ENCODE data around the gene SAMD9L. TPM values are rescaled to one million over a fixed set of nuclear protein-coding genes. Genes with fewer than 3 reads are reported as not detected.

The SAMD9L gene
- total RNA-seq, 1 donor from 2014 or later, result 0.69 TPM

GRCh38 chr7:93178213-93178612, 30.0 kb upstream of the SAMD9L start:
- peak; percentile 45 for TF ChIP-seq CTCF (conservative IDR thresholded peaks at IDR 0.05; ENCODE audit: low read depth, low read length)
- no peak for DNase-seq (ENCODE audit: low read depth)
- no peak overlapping the region for H3K4me3 ChIP-seq (ENCODE audit: low read depth, low read length)

GRCh38 chr7:93176992-93177580, 28.9 kb upstream of the SAMD9L start:
- no peak for TF ChIP-seq CTCF (conservative IDR thresholded peaks at IDR 0.05; ENCODE audit: low read depth, low read length)

GRCh38 chr7:93175219-93175618, 27.0 kb upstream of the SAMD9L start:
- DNase-seq (ENCODE audit: low read depth), result no peak
- no peak overlapping the region for H3K4me3 ChIP-seq (ENCODE audit: low read depth, low read length)
- TF ChIP-seq CTCF (conservative IDR thresholded peaks at IDR 0.05; ENCODE audit: low read depth, low read length), result peak; percentile 13

More at GRCh38 chr7:93176992-93177580, 28.9 kb upstream of the SAMD9L start:
- no peak overlapping the region for H3K4me3 ChIP-seq (ENCODE audit: low read depth, low read length)
- DNase-seq (ENCODE audit: low read depth), result no peak

- DNase-seq (ENCODE audit: low read depth), result no peak
- no peak overlapping the region for H3K4me3 ChIP-seq (ENCODE audit: low read depth, low read length)
- no peak for TF ChIP-seq CTCF (conservative IDR thresholded peaks at IDR 0.05; ENCODE audit: low read depth, low read length)
These were observed 24.5 kb upstream of the SAMD9L start for GRCh38 chr7:93172683-93173082.

- no peak for DNase-seq (ENCODE audit: low read depth)
- no peak overlapping the region for H3K4me3 ChIP-seq (ENCODE audit: low read depth, low read length)
- no peak for TF ChIP-seq CTCF (conservative IDR thresholded peaks at IDR 0.05; ENCODE audit: low read depth, low read length)
These were observed 23.5 kb upstream of the SAMD9L start for GRCh38 chr7:93171606-93172226.

- no peak overlapping the region for H3K4me3 ChIP-seq (ENCODE audit: low read depth, low read length)
- no peak for DNase-seq (ENCODE audit: low read depth)
- TF ChIP-seq CTCF (conservative IDR thresholded peaks at IDR 0.05; ENCODE audit: low read depth, low read length), result no peak
These were observed 17.3 kb upstream of the SAMD9L start for GRCh38 chr7:93165447-93165846.

- no peak for DNase-seq (ENCODE audit: low read depth)
- no peak for TF ChIP-seq CTCF (conservative IDR thresholded peaks at IDR 0.05; ENCODE audit: low read depth, low read length)
- no peak overlapping the region for H3K4me3 ChIP-seq (ENCODE audit: low read depth, low read length)
These were observed 16.6 kb upstream of the SAMD9L start for GRCh38 chr7:93164766-93165165.
